ENCODE measurements around the gene AQP12A.
"Not testable (repeated sequence)": the region's sequence is repeated elsewhere in the genome, so short reads cannot be mapped to it uniquely, and the experiment has no call there.

AQP12A gene

GRCh38 chr2:240662681-240663080 is 29.0 kb upstream of the AQP12A start:
- DNase-seq = no peak

- no peak for DNase-seq
Measured at GRCh38 chr2:240663546-240664190, 28.0 kb upstream of the AQP12A start.

- DNase-seq = no peak
Measured at GRCh38 chr2:240664622-240665021, 27.0 kb upstream of the AQP12A start.

GRCh38 chr2:240670402-240670801 is 21.3 kb upstream of the AQP12A start:
- no peak for DNase-seq

- no peak for DNase-seq
Measured at GRCh38 chr2:240670950-240671349, 20.7 kb upstream of the AQP12A start.

- no peak for DNase-seq
Measured at GRCh38 chr2:240672076-240672700, 19.5 kb upstream of the AQP12A start.

GRCh38 chr2:240672701-240673190 is 18.9 kb upstream of the AQP12A start:
- DNase-seq = no peak

- DNase-seq = not testable (repeated sequence)
Measured at GRCh38 chr2:240674461-240675184, 17.0 kb upstream of the AQP12A start.

- not testable (repeated sequence) for DNase-seq
Measured at GRCh38 chr2:240675345-240675744, 16.3 kb upstream of the AQP12A start.

- DNase-seq = not testable (repeated sequence)
Measured at GRCh38 chr2:240678043-240678442, 13.6 kb upstream of the AQP12A start.

- not testable (repeated sequence) for DNase-seq
Measured at GRCh38 chr2:240678909-240679308, 12.8 kb upstream of the AQP12A start.

- not testable (repeated sequence) for DNase-seq
Measured at GRCh38 chr2:240680185-240680584, 11.5 kb upstream of the AQP12A start.

- DNase-seq = not testable (repeated sequence)
Measured at GRCh38 chr2:240682431-240683224, 9.0 kb upstream of the AQP12A start, which contains the start of gene AQP12B. Gene AQP12B (minus strand): TSS chr2:240682885. CDS start chr2:240682837, 48 bp downstream.

- DNase-seq = not testable (repeated sequence)
Measured at GRCh38 chr2:240683329-240683979, 8.2 kb upstream of the AQP12A start.

- not testable (repeated sequence) for DNase-seq
Measured at GRCh38 chr2:240683980-240684728, 7.5 kb upstream of the AQP12A start.

GRCh38 chr2:240685771-240686371 is 5.8 kb upstream of the AQP12A start:
- no peak for DNase-seq

GRCh38 chr2:240686460-240686859 is 5.2 kb upstream of the AQP12A start:
- DNase-seq = no peak

GRCh38 chr2:240687045-240687740 is 4.5 kb upstream of the AQP12A start:
- DNase-seq = no peak

GRCh38 chr2:240687741-240688552 is 3.7 kb upstream of the AQP12A start:
- DNase-seq = no peak

- DNase-seq = no peak
Measured at GRCh38 chr2:240688553-240688919, 3.1 kb upstream of the AQP12A start.

All from activated CD4-positive, alpha-beta T cell treated with anti-CD3 and anti-CD28 coated beads, Interleukin-10, Interleukin-2, amounts not matched to agents 100 ng/mL and 50 ng/mL, durations not matched to agents 16 hours and 8 hours (primary cell).